ENCODE data around the gene ANO10. TPM values are rescaled to one million over a fixed set of nuclear protein-coding genes. Genes with fewer than 3 reads are reported as not detected.

The ANO10 gene
- total and polyA plus RNA-seq, 8 donors, result 30.3 to 52.2 (median 35.4) TPM

DNA sequence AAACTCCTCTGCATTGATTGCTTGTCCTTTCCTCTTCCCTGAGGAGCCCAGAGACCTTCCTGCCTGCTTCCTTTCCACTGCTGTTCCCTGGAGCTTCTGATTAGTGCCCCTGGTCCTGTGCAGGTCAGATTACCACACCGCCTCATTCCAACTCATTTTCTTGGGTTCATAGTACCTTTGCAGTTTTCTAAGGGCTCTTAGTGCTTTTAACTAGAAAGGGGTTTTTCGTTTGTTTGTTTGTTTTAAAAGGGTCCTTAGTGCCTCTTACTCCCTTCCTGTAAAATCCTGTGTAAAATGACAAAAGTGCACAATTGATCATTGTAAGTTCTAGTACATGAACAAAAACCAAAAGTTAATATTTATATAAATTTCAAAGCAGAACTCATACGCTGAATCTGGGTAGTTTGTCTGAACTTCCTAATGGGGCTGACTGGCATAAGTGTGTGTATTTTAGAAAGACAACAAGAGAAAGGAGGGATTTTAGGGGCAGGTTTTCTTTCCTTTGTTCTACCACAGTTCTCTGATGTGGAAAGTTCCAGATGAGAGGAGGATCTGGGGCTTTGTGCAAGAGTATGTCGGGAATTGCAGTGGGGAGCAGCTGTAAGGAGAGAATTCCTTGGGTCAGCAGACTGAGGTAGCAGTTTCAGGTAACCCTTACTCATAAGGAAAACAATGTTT is 304.9 kb downstream of the ANO10 start:
- Histone ChIP-seq H3K27ac (peak overlapping the region; percentile 7 to 26), H3K36me3 (peaks cover 0 to 13% of the 10 kb centered on the region in 2 donors), H3K27me3 (no peaks in the 10 kb centered on the region), H3K9me3 (no peaks in the 10 kb centered on the region), H3K4me3 (no peak overlapping the region), H3K4me1 (peaks cover 14 to 50% of the 10 kb centered on the region in 2 donors)
- intact Hi-C loops (cut with DNase I), result no loop called here
- TF ChIP-seq, protein P1, sequence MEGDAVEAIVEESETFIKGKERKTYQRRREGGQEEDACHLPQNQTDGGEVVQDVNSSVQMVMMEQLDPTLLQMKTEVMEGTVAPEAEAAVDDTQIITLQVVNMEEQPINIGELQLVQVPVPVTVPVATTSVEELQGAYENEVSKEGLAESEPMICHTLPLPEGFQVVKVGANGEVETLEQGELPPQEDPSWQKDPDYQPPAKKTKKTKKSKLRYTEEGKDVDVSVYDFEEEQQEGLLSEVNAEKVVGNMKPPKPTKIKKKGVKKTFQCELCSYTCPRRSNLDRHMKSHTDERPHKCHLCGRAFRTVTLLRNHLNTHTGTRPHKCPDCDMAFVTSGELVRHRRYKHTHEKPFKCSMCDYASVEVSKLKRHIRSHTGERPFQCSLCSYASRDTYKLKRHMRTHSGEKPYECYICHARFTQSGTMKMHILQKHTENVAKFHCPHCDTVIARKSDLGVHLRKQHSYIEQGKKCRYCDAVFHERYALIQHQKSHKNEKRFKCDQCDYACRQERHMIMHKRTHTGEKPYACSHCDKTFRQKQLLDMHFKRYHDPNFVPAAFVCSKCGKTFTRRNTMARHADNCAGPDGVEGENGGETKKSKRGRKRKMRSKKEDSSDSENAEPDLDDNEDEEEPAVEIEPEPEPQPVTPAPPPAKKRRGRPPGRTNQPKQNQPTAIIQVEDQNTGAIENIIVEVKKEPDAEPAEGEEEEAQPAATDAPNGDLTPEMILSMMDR (IDR thresholded peaks at IDR 0.05), result no peak
- ATAC-seq, result peak; percentile 73
- DNase-seq, result peak in 1 of 4 donors; percentile 26

Other genes with a start within 250 kb of the ANO10 start
- 10 to 100 TPM; 31.9 to 41.0 TPM for gene ABHD5, start 68.9 kb upstream of the ANO10 start, total RNA-seq
- gene ABHD5, start 68.9 kb upstream of the ANO10 start, polyA plus RNA-seq (ENCODE audit: insufficient read length in 6 of 6), result 10 to 100 TPM; 14.2 to 17.5 (median 15.8) TPM

Measured in left lung (tissue), 10 donors.